Neural progenitor cell (in vitro differentiated cells): ENCODE measurements around the gene GPR4. TPM values are rescaled to one million over a fixed set of nuclear protein-coding genes. Genes with fewer than 3 reads are reported as not detected.
A peak's percentile ranks its signal among the peaks of the same experiment; 100 is the strongest.

Experiments
- DNase-seq: peaks from one replicate; pipeline ENCODE4 v3.0.0-alpha.2; 2016; ENCODE audit warnings: low spot score
- H2AFZ ChIP-seq: fragments of 200-600 bp; sonication (generic); replicated peaks from 2 replicates; pipeline ENCODE4 v1.6.1; 2016; ENCODE audit warnings: antibody characterized with exemption
- H3F3A ChIP-seq: fragments of 200-600 bp; sonication (generic); 2 replicates; pipeline ENCODE4 v1.6.1; 2016; ENCODE audit warnings: antibody characterized with exemption, low read depth
- H3K27ac ChIP-seq: fragments of 200-600 bp; sonication (generic); 2 replicates; pipeline ENCODE4 v1.5.1; 2016; ENCODE audit warnings: mild to moderate bottlenecking
- H3K27me3 ChIP-seq: fragments of 200-600 bp; sonication (generic); 2 replicates; pipeline ENCODE4 v1.6.1; 2016; ENCODE audit warnings: mild to moderate bottlenecking, moderate library complexity
- H3K36me3 ChIP-seq: fragments of 200-600 bp; sonication (generic); 2 replicates; pipeline ENCODE4 v1.5.1; 2016
- H3K4me1 ChIP-seq: fragments of 200-600 bp; sonication (generic); 2 replicates; pipeline ENCODE4 v1.6.1; 2016; ENCODE audit warnings: mixed run types
- H3K4me2 ChIP-seq: fragments of 200-600 bp; sonication (generic); 2 replicates; pipeline ENCODE4 v1.6.1; 2016
- H3K4me3 ChIP-seq: fragments of 200-600 bp; sonication (generic); 2 replicates; pipeline ENCODE4 v1.5.1; 2016
- H3K79me2 ChIP-seq: fragments of 200-600 bp; sonication (generic); 2 replicates; pipeline ENCODE4 v1.6.1; 2016; ENCODE audit warnings: low read depth
- H3K9ac ChIP-seq: fragments of 200-600 bp; sonication (generic); 2 replicates; pipeline ENCODE4 v1.6.1; 2016
- H3K9me3 ChIP-seq: fragments of 200-600 bp; sonication (generic); 2 replicates; pipeline ENCODE4 v1.5.1; 2016; ENCODE audit warnings: low read depth
- H4K20me1 ChIP-seq: fragments of 200-600 bp; sonication (generic); 2 replicates; pipeline ENCODE4 v1.6.1; 2016; ENCODE audit warnings: low read depth
- H3K27ac Mint-ChIP-seq: 3 replicates; pipeline ENCODE4 v1.8.0; 2021; ENCODE audit warnings: mixed read lengths
- H3K27me3 Mint-ChIP-seq: 2 replicates; pipeline ENCODE4 v1.8.0; 2022; ENCODE audit warnings: low read depth, mild to moderate bottlenecking, inconsistent platforms, moderate library complexity, mixed read lengths; ENCODE audit not compliant: insufficient read depth
- H3K36me3 Mint-ChIP-seq: 3 replicates; pipeline ENCODE4 v1.8.0; 2021; ENCODE audit warnings: mixed read lengths
- H3K4me1 Mint-ChIP-seq: 3 replicates; pipeline ENCODE4 v1.8.0; 2021; ENCODE audit warnings: mixed read lengths
- H3K4me3 Mint-ChIP-seq: 3 replicates; pipeline ENCODE4 v1.8.0; 2021; ENCODE audit warnings: mild to moderate bottlenecking, moderate library complexity, mixed read lengths
- H3K9me3 Mint-ChIP-seq: 3 replicates; pipeline ENCODE4 v1.8.0; 2020; ENCODE audit warnings: mixed read lengths
- CTCF ChIP-seq: fragments of 200-600 bp; sonication (generic); IDR thresholded peaks from 2 replicates; pipeline ENCODE4 v1.5.1; 2017; ENCODE audit warnings: antibody characterized with exemption, mild to moderate bottlenecking
- EZH2 ChIP-seq: fragments of 200-600 bp; sonication (generic); IDR thresholded peaks from 2 replicates; pipeline ENCODE4 v1.6.1; 2017; ENCODE audit warnings: antibody characterized with exemption, mild to moderate bottlenecking, moderate library complexity
- EZH2phosphoT487 ChIP-seq: fragments of 200-600 bp; sonication (generic); IDR thresholded peaks from 2 replicates; pipeline ENCODE4 v1.6.1; 2017; ENCODE audit warnings: antibody characterized with exemption
- total RNA-seq: library from RNA; depleted of rRNA; stranded (reverse); fragments of >200 nt; gene quantifications from 2 replicates; pipeline ENCODE4 v1.2.3, GENCODE V29; 2015; ENCODE audit warnings: low replicate concordance

The GPR4 gene
- total RNA-seq, 1 donor from 2014 or later = not detected

GRCh38 chr19:45638930-45639729 is 37.1 kb upstream of the GPR4 start, which contains the start of gene EML2:
EML2 (minus strand) TSS chr19:45639397; CDS start chr19:45639376, 21 bp downstream.
- H2AFZ ChIP-seq = peak within 1 kb of the TSS; percentile 58
- H3K79me2 ChIP-seq = no peaks in the 10 kb centered on the region
- H3K36me3 Mint-ChIP-seq = no peaks in the 10 kb centered on the region
- no peak within 1 kb of the TSS for H3K27ac Mint-ChIP-seq
- peak; percentile 53 for TF ChIP-seq CTCF
- TF ChIP-seq EZH2 = no peak
- H3K27me3 Mint-ChIP-seq = peaks cover 17% of the 10 kb centered on the region
- peaks cover 11% of the 10 kb centered on the region for H3K27me3 ChIP-seq
- H3K4me3 ChIP-seq = peak within 1 kb of the TSS; percentile 59
- H3K4me3 Mint-ChIP-seq = peak within 1 kb of the TSS; percentile 90
- H4K20me1 ChIP-seq = peaks cover 4% of the 10 kb centered on the region
- H3K4me2 ChIP-seq = peak within 1 kb of the TSS; percentile 78
- DNase-seq = peak; percentile 94
- no peaks in the 10 kb centered on the region for H3K9me3 Mint-ChIP-seq
- H3K36me3 ChIP-seq = no peaks in the 10 kb centered on the region
- H3F3A ChIP-seq = peaks cover 49% of the 10 kb centered on the region
- H3K9me3 ChIP-seq = no peaks in the 10 kb centered on the region
- H3K27ac ChIP-seq = no peak within 1 kb of the TSS
- peaks cover 12% of the 10 kb centered on the region for H3K4me1 ChIP-seq
- H3K4me1 Mint-ChIP-seq = peaks cover 40% of the 10 kb centered on the region
- H3K9ac ChIP-seq = no peak within 1 kb of the TSS

DNA sequence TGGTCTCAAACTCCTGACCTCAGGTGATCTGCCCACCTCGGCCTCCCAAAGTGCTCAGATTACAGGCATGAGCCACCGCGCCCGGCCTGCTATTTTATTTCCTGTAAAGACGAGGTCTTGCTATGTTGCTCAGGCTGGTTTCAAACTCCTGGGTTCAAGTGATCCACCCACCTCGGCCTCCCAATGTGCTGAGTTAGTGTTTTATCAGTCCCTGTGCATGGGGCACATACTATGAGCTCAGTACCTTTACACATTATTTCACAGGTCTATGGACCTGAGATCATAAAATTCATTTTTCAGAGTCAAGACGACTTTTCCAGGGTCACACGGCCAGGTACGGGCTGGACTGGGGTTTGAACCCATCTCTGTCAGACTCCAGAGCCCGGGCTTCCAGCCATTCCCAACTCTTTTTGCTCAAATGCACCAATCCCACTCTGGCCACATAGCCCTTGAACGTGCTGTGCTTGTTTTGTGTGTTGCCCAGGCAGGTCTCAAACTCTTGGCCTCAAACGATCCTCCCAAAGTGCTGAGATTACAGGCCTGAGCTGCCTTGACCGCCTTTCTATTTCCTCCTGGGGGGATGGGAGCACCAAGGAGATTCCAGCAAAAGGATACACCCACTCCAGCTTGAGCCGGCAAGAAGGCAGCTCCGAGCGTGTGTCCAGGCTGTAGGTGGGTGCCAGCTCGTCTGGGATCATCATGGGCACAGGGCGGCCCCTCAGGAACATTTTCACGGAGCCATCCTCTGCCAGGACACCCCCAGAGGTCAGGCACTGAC is 36.1 kb upstream of the GPR4 start:
- H3K27me3 Mint-ChIP-seq = peaks cover 14% of the 10 kb centered on the region
- Histone ChIP-seq H3K4me1 (peaks cover 12% of the 10 kb centered on the region), H3F3A (peaks cover 56% of the 10 kb centered on the region), H3K4me3 (peak overlapping the region; percentile 59), H3K79me2 (no peaks in the 10 kb centered on the region), H3K27ac (no peak overlapping the region), H2AFZ (no peak overlapping the region), H3K4me2 (peak overlapping the region; percentile 78), H4K20me1 (peaks cover 4% of the 10 kb centered on the region), H3K9me3 (no peaks in the 10 kb centered on the region), H3K9ac (no peak overlapping the region), H3K27me3 (peaks cover 8% of the 10 kb centered on the region), H3K36me3 (no peaks in the 10 kb centered on the region)
- no peak for TF ChIP-seq EZH2
- no peak for TF ChIP-seq EZH2phosphoT487
- no peak for TF ChIP-seq CTCF
- no peaks in the 10 kb centered on the region for H3K9me3 Mint-ChIP-seq
- H3K36me3 Mint-ChIP-seq = no peaks in the 10 kb centered on the region
- H3K4me1 Mint-ChIP-seq = peaks cover 31% of the 10 kb centered on the region
- H3K27ac Mint-ChIP-seq = no peak overlapping the region
- peak overlapping the region; percentile 90 for H3K4me3 Mint-ChIP-seq
- no peak for DNase-seq

DNA sequence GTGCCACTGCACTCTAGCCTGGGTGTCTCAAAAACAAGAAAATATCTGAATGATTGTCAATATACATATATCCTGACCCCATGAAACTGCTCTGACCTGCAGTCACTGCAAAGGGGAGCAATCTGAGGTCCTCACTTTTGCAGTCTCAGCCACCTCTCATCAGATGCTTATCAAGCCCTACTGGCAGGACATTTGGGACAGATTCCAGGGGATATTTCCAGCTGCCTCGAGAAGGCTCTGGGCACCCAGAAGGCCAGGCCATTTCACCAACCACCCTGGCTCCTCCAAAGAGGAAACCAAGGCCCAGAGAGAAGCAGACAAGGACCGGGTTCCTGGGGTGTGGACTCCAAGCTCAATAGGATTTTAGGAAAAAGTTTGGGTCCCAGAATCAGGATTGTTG is 34.9 kb upstream of the GPR4 start:
- H3K79me2 ChIP-seq = no peaks in the 10 kb centered on the region
- no peaks in the 10 kb centered on the region for H3K27me3 ChIP-seq
- Mint-ChIP-seq H3K27ac (no peak overlapping the region), H3K9me3 (no peaks in the 10 kb centered on the region), H3K4me3 (no peak overlapping the region), H3K36me3 (no peaks in the 10 kb centered on the region), H3K27me3 (peaks cover 10% of the 10 kb centered on the region), H3K4me1 (peaks cover 31% of the 10 kb centered on the region)
- peaks cover 60% of the 10 kb centered on the region for H3F3A ChIP-seq
- no peaks in the 10 kb centered on the region for H3K9me3 ChIP-seq
- no peaks in the 10 kb centered on the region for H4K20me1 ChIP-seq
- H3K9ac ChIP-seq = no peak overlapping the region
- H3K4me1 ChIP-seq = peaks cover 19% of the 10 kb centered on the region
- DNase-seq = no peak
- no peak for TF ChIP-seq CTCF
- TF ChIP-seq EZH2 = no peak
- no peak for TF ChIP-seq EZH2phosphoT487
- H3K4me3 ChIP-seq = no peak overlapping the region
- H3K36me3 ChIP-seq = no peaks in the 10 kb centered on the region
- H3K27ac ChIP-seq = no peak overlapping the region
- H3K4me2 ChIP-seq = no peak overlapping the region
- H2AFZ ChIP-seq = no peak overlapping the region
